Type B pancreatic cell (in vitro differentiated cells): ENCODE measurements around the gene USH1C. TPM values are rescaled to one million over a fixed set of nuclear protein-coding genes. Genes with fewer than 3 reads are reported as not detected.

Source experiments
- DNase-seq: peaks from one replicate; pipeline ENCODE4 v3.0.0; 2021; ENCODE audit warnings: mixed read lengths; ENCODE audit not compliant: unreplicated experiment; ENCODE audit errors: extremely low spot score
- H3K27ac Mint-ChIP-seq: 2 replicates; pipeline ENCODE4 v1.8.0; 2021; ENCODE audit warnings: mild to moderate bottlenecking, mixed read lengths
- H3K27me3 Mint-ChIP-seq: 2 replicates; pipeline ENCODE4 v1.8.0; 2021; ENCODE audit warnings: mixed read lengths
- H3K36me3 Mint-ChIP-seq: 2 replicates; pipeline ENCODE4 v1.8.0; 2021; ENCODE audit warnings: mixed read lengths
- H3K4me1 Mint-ChIP-seq: one replicate; pipeline ENCODE4 v1.8.0; 2021; ENCODE audit warnings: mixed read lengths; ENCODE audit not compliant: unreplicated experiment
- H3K4me3 Mint-ChIP-seq: 2 replicates; pipeline ENCODE4 v1.8.0; 2021; ENCODE audit warnings: mild to moderate bottlenecking, mixed read lengths
- H3K9me3 Mint-ChIP-seq: 2 replicates; pipeline ENCODE4 v1.8.0; 2021; ENCODE audit warnings: mixed read lengths
- CTCF ChIP-seq: fragments of 200-600 bp; sonication (generic); conservative IDR thresholded peaks from 2 replicates; pipeline ENCODE4 v1.5.0; 2021; ENCODE audit warnings: antibody characterized with exemption, mild to moderate bottlenecking
- total RNA-seq: library from RNA; stranded (reverse); gene quantifications from 2 replicates; pipeline ENCODE4 v1.2.1, GENCODE V29; 2021; ENCODE audit warnings: low replicate concordance

Gene USH1C
- total RNA-seq, 1 donor from 2014 or later = 21.8 TPM

- Mint-ChIP-seq H3K9me3 (no peaks in the 10 kb centered on the region), H3K27me3 (peaks cover 30% of the 10 kb centered on the region), H3K36me3 (no peaks in the 10 kb centered on the region), H3K27ac (no peak overlapping the region), H3K4me1 (no peaks in the 10 kb centered on the region), H3K4me3 (no peak overlapping the region)
- DNase-seq = no peak
- TF ChIP-seq CTCF = no peak
Observed at GRCh38 chr11:17490938-17491337, 53.3 kb downstream of the USH1C start.

GRCh38 chr11:17490232-17490631 lies 54.0 kb downstream of the USH1C start:
- peaks cover 30% of the 10 kb centered on the region for H3K27me3 Mint-ChIP-seq
- TF ChIP-seq CTCF = no peak
- no peaks in the 10 kb centered on the region for H3K36me3 Mint-ChIP-seq
- no peak overlapping the region for H3K4me3 Mint-ChIP-seq
- H3K4me1 Mint-ChIP-seq = no peaks in the 10 kb centered on the region
- no peak for DNase-seq
- H3K27ac Mint-ChIP-seq = no peak overlapping the region
- H3K9me3 Mint-ChIP-seq = no peaks in the 10 kb centered on the region

GRCh38 chr11:17489751-17490150 lies 54.5 kb downstream of the USH1C start:
- no peaks in the 10 kb centered on the region for H3K4me1 Mint-ChIP-seq
- H3K27me3 Mint-ChIP-seq = peaks cover 30% of the 10 kb centered on the region
- H3K36me3 Mint-ChIP-seq = no peaks in the 10 kb centered on the region
- TF ChIP-seq CTCF = no peak
- H3K4me3 Mint-ChIP-seq = no peak overlapping the region
- H3K9me3 Mint-ChIP-seq = no peaks in the 10 kb centered on the region
- no peak for DNase-seq
- H3K27ac Mint-ChIP-seq = no peak overlapping the region

- no peaks in the 10 kb centered on the region for H3K9me3 Mint-ChIP-seq
- no peak for TF ChIP-seq CTCF
- H3K36me3 Mint-ChIP-seq = no peaks in the 10 kb centered on the region
Observed at GRCh38 chr11:17488563-17488962, 55.7 kb downstream of the USH1C start.

GRCh38 chr11:17486646-17487045 lies 57.6 kb downstream of the USH1C start:
- Mint-ChIP-seq H3K36me3 (no peaks in the 10 kb centered on the region), H3K27me3 (peaks cover 33% of the 10 kb centered on the region), H3K4me3 (no peak overlapping the region), H3K27ac (no peak overlapping the region), H3K9me3 (no peaks in the 10 kb centered on the region), H3K4me1 (no peaks in the 10 kb centered on the region)
- DNase-seq = no peak
- TF ChIP-seq CTCF = no peak

More at GRCh38 chr11:17488563-17488962, 55.7 kb downstream of the USH1C start:
- Mint-ChIP-seq H3K4me3 (no peak overlapping the region), H3K27ac (no peak overlapping the region), H3K27me3 (peaks cover 33% of the 10 kb centered on the region), H3K4me1 (no peaks in the 10 kb centered on the region)
- DNase-seq = no peak

- Mint-ChIP-seq H3K36me3 (no peaks in the 10 kb centered on the region), H3K4me1 (no peaks in the 10 kb centered on the region), H3K27me3 (peaks cover 46% of the 10 kb centered on the region), H3K9me3 (no peaks in the 10 kb centered on the region), H3K27ac (no peak overlapping the region), H3K4me3 (no peak overlapping the region)
- no peak for DNase-seq
- TF ChIP-seq CTCF = no peak
Observed at GRCh38 chr11:17483505-17483904, 60.7 kb downstream of the USH1C start.
